ENCODE results near the gene C7orf25.

C7orf25 gene

DNA sequence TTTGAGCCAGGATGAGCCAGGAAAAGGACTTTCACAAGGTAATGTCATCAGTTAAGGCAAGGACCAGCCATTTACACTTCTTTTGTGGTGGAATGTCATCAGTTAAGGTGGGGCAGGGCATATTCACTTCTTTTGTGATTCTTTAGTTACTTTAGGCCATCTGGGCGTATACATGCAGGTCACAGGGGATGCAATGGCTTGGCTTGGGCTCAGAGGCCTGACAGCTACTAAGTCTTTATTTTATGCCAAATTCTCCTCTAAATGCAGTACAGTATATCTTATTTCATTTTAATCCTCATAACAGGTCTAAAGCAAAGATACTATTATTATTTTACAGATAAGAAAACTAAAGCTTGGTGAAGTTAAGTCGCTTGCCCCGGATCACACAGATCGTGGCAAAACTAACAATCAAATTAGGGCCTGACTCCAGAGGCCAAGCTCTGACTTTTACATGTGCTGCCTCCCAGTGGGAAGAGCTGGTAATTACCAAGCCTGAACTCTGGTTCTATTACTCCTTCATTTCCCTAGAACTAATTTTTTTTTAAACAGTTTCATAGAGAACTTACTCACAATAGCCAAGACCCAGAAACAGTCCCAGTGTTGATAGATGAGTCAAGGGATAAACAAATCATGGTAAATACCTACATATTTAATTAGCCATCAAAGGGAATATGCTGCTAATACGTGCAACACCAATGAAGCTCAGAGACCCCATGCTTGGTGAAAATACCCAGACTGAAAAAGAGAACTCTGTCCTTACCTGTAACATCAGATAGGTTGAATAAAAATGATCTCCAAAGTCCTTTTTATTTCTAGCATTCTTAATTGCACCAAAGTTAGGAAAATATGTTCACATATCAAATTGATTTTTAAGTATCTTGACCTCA is 35.4 kb downstream of the C7orf25 start:
- peak in 1 of 2 experiments; percentile 25 for DNase-seq

DNA sequence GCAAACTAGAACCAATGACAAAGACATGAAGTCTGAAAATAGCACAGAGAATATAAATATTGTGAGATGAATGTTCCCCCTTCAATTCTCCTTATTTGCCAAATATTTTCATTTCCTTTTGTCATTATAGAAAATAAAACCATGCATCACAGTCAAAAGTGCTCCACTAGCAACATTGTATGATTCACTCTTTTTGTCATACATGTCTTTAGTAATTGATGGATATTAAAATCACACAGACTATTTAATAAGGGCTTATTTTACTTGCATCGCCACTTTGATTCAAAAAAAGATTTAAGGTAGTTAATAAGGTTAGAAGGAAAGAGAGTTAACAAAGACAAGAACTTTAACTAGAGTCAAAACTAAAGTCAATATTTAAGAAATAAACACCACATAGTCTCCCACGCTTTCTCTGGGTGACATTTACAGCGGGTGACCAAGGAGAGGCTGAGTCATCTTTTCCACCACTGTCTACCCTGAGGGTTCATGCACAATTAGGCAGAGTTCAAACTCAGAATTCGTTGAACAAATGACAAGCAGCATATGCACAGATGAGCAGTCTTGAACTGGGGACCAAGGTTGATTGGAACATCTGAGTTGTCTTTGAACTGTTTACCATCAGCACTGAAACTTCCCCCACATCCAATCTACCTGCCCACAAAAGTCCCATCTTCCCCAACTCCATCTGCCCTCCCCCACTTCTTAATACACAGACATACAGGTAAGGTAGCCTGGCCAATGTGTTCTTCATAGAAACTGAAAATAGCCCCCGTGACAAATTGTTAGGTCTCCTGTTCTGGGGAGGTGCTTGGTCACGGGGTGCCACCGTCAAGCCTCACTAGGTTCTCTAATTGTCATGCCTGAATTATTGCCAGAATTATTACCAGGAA is 42.5 kb downstream of the C7orf25 start:
- no peak for DNase-seq

DNA sequence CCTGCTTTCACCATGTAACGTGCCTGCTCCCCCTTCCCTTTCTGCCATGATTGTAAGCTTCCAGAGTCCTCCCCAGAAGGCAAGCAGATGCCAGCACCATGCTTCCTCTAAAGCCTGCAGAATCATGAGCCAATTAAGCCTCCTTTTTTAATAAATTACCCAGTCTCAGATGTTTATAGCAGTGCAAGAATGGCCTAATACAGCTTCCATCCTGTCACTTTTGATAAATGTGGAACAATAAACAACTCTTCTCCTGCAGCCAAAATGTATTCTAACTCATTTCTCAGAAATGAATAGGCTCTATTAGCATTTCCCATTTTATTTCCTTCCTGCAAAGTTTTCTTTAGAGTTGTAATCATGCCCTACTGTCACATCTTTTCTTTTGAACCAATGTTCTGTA is 43.4 kb downstream of the C7orf25 start:
- DNase-seq = no peak
